ENCODE measurements around the gene TXLNB. TPM values are rescaled to one million over a fixed set of nuclear protein-coding genes. Genes with fewer than 3 reads are reported as not detected.

The TXLNB gene
- polyA plus RNA-seq, 1 of the 3 experiments (the other 2 are of a cell fraction), result 0.12 TPM

DNA sequence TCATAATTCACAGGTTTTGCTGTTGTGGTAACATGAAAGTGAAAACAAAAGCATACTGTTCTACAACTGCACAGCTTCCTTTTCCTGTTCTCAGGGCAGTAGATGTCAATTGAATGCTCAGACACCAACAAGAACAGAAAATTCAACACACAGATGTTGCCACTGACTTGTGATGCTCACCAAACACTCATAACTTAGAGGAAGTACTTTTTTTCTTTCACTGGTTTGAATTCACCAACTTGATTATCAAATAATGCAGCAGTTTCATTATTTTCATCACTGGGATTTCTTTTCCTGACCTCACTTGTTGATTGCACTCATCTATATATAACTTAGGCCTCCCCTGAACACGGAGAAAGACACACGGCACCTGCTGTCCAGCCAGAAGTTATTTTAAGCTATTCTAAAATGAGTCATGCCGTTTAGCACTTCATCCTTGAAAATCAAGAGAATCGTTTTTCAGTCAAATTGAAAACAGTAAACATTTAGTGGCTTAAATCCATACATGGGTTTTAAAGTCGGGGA, 949 bp downstream of the TXLNB start:
- Histone ChIP-seq H2AFZ (ENCODE audit: low read depth) (no peak overlapping the region), H3K79me2 (ENCODE audit: insufficient read depth) (no peaks in the 10 kb centered on the region), H3K36me3 (replicated peaks in 1 of 2; ENCODE audit: control insufficient read depth in 1 of 2, insufficient read depth in 2 of 2, low read length in 1 of 2) (no peaks in the 10 kb centered on the region), H3K4me2 (no peak overlapping the region), H4K20me1 (ENCODE audit: insufficient read depth) (no peaks in the 10 kb centered on the region), H3K27me3 (ENCODE audit: insufficient read depth) (peaks cover 36% of the 10 kb centered on the region; the same call in 1 of the 2 replicates), H3K9me3 (no peaks in the 10 kb centered on the region), H3K27ac (ENCODE audit: low read depth in 2 of 2, low read length in 1 of 2) (peak overlapping the region in 1 of 2 experiments; percentile 43; a peak in 1 of 4 replicates), H3F3A (replicated peaks; ENCODE audit: insufficient read depth) (no peaks in the 10 kb centered on the region), H3K9ac (no peak overlapping the region), H3K9me2 (no peaks in the 10 kb centered on the region), H3K4me1 (ENCODE audit: control insufficient read depth in 1 of 2, insufficient read depth in 2 of 2, low read depth in 1 of 2, low read length in 1 of 2) (no peaks in the 10 kb centered on the region), H3K4me3 (ENCODE audit: low read depth in 2 of 2, low read length in 1 of 2) (no peak overlapping the region)
- POLR2A ChIA-PET, result no interaction called here
- CTCF ChIA-PET, result no interaction called here
- 10% methylated on average over 5 of the region's 5 CpGs for WGBS (ENCODE audit: low lambda C conversion rate)
- DNase-seq, result no peak
- TF ChIP-seq REST (IDR thresholded peaks at IDR 0.05; ENCODE audit: low read depth, low read length) (no peak), ELF1 (IDR thresholded peaks at IDR 0.05) (no peak), EZH2phosphoT487 (IDR thresholded peaks at IDR 0.05; ENCODE audit: borderline replicate concordance, low read depth) (no peak), JUND (IDR thresholded peaks at IDR 0.05) (no peak), FOXJ3 (CRISPR knock-in tag; IDR thresholded peaks at IDR 0.05) (no peak), MEF2A (IDR thresholded peaks at IDR 0.05; ENCODE audit: borderline replicate concordance, low read depth) (no peak), CHD2 (IDR thresholded peaks at IDR 0.05; ENCODE audit: low read length, partially characterized antibody) (no peak), GABPA (IDR thresholded peaks at IDR 0.05; ENCODE audit: low read depth) (no peak), TAF1 (IDR thresholded peaks at IDR 0.05; ENCODE audit: borderline replicate concordance, low read depth, low read length) (no peak), ZBTB33 (IDR thresholded peaks at IDR 0.05; ENCODE audit: borderline replicate concordance, low read depth) (no peak)
- TF ChIP-seq, protein P1, sequence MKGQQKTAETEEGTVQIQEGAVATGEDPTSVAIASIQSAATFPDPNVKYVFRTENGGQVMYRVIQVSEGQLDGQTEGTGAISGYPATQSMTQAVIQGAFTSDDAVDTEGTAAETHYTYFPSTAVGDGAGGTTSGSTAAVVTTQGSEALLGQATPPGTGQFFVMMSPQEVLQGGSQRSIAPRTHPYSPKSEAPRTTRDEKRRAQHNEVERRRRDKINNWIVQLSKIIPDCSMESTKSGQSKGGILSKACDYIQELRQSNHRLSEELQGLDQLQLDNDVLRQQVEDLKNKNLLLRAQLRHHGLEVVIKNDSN (IDR thresholded peaks at IDR 0.05; ENCODE audit: borderline replicate concordance, low read depth), result no peak
